Fibroblast of skin of right biceps (primary cell): ENCODE measurements around the gene CSNK2A2.

ENCODE experiments used
- DNase-seq: peaks from one replicate; pipeline ENCODE4 v3.0.0-alpha.2; 2013

The CSNK2A2 gene

DNA sequence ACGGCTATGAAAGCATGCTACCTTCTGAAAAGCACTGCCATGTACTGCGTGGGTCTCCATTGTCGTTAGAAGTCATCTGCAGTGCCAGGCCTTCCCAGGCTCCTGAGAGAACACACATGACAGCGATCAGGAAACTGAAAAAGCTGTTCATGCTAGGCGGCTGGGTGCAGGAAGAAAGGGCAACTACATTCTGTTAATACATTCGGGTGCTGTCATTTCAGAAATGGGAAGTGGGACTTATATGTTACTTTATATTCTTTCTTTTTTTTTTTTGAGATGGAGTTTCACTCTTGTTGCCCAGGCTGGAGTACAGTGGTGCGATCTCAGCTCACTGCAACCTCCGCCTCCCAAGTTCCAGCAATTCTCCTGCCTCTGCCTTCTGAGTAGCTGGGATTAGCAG, 88.6 kb downstream of the CSNK2A2 start:
- DNase-seq: no peak
